D341Med (cell line): ENCODE results near the gene TMEM42.
A peak's percentile ranks its signal among the peaks of the same experiment; 100 is the strongest.
"Not testable (repeated sequence)": the region's sequence is repeated elsewhere in the genome, so short reads cannot be mapped to it uniquely, and the experiment has no call there.

Source experiments
- DNase-seq: peaks from one replicate; pipeline ENCODE4 v3.0.0; 2012; ENCODE audit warnings: low spot score

TMEM42 gene

DNA sequence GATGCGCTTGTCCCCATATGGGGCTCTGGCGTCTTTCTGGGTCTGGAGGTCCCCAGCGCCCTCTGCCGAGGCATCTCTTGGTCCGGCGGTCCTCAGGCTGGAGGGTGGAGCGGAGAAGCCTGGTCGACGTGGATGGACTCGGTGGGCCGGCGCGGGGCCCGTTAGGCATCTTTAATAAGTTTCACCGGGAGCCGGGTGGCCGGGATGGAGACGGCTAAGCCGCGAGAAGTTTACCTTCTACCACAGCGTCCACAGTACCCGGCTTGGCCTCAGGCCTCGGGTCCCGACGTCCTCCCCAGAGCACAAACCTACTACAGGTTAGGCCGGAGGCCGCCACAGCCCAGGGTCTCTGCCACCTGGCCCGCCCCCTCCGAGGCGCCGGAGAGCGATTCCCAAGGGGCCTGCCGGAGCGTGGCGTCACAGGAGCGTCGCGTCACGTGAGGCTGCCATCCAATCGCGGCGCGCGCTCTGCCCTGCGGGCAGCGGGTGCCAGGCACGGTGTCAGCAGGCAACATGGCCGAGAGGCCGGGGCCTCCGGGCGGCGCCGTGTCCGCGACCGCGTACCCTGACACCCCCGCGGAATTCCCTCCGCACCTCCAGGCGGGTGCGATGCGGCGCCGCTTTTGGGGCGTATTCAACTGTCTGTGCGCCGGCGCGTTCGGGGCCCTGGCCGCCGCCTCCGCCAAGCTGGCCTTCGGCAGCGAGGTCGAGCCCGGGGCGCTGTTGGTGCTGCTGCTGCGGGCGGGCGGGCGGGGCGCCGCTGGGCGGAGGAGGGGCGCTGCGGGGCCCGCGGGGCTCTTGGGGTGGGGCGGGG, at the start of gene TMEM42:
Gene TMEM42, plus strand, starts transcription at position 501 of the 814 bp plus-strand sequence. Its CDS starts 13 bp downstream, at position 514.
- DNase-seq, result peak; percentile 99

DNA sequence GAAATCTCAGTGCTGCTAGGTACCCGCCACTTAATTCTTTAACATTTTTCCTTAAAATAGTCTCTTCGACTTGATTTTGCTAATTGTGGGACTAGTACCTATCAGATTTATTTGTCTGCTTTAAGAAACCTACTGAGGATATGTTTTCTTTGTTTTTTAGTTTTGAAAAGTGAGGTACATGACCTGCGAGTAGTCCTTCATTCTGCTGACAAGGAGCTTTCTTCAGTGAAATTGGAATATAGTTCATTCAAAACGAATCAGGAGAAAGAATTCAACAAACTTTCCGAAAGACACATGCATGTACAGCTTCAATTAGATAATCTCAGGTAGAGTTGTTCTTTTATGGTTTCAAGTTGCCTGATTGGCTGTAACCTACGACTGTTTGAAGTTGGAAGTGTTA, 47.0 kb upstream of the TMEM42 start:
- DNase-seq, result no peak

GRCh38 chr3:44816334-44816733, 45.4 kb upstream of the TMEM42 start:
- DNase-seq, result not testable (repeated sequence)

- DNase-seq, result not testable (repeated sequence)
Measured at GRCh38 chr3:44821206-44821605, 40.5 kb upstream of the TMEM42 start.

DNA sequence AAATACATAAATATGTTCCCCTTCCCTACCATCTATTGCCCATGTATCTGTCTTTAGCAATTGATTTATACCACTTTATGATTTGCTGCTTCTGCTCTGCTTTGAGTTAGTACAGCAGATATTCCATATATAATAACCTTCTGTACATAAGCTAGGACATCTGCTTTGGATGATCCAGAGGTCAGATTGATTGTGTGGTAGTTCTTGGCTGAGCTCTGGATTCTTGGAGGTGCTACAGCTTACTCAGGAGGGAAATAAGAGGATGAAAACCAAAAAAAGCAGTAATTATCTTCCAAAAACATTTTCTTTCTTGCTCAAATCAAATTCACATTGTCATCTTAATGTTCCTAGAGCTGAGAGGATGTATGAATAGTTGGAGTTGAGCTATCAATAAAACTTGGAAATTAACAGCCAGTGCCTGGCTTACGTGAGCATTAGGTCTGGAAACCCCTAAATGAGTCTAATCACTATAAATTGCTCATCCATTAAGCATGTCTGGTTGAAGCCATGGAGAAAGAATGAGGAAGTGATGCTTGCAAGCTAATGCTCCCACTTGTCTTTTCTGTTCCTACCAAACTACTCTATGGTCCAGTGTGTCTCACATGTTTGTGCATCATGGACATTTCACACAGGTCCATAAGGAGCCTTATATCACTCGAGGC, 36.3 kb upstream of the TMEM42 start:
- DNase-seq, result no peak

GRCh38 chr3:44827196-44827595, 34.5 kb upstream of the TMEM42 start:
- DNase-seq, result no peak

DNA sequence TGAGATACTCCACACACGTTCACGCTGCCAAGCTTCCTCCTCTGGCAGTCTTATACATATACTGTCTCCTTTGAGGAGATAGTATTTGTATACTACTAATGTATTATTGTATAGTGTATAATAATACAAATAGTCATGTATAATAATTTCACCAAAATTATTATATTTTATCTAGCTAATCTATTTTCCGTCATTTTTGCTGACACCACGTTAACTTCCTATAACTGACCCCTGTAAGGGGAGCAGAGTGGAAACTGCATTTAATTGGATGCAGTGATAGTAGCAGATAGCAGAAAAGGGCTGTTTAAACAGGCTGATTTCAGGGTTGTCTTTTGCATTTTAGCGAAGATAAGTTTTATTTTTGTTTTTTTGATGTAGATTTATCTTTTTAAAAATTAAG, 30.5 kb upstream of the TMEM42 start:
- DNase-seq, result no peak

DNA sequence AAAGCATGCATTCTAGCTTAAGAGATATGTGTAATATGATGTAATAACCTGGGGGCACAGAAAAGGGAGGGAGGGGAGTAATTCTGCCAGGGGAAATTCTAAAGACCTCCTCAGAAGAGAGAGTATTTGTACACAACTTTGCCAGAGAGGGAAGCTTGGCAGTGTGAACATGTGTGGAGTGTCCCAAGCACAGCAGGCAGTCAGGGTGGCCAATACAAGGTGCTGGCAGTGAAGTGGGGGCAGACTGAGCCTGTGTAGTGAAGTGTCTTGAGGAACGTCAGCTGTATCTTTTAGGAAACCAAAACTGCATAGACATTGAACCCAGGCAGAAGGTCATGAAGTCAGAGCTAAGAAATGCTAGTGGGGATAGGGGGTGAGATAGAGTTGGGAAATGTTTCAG, 29.7 kb upstream of the TMEM42 start:
- no peak for DNase-seq

DNA sequence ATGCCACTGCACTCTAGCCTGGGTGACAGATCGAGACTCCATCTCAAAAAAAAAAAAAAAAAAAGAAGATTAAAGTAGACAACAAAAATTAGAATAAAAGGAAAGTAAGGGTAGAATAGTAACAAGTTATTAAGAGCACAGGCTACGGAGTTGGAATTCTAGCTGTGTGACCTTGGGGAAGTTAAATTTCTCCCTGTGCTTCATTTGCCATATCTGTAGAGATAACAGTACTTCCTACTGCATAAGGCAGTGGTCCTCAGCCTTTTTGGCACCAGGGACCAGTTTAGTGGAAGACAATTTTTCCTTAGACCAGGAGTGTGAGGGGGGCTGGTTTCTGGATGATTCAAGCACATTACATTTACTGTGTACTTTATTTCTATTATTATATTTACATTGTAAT, 28.7 kb upstream of the TMEM42 start:
- no peak for DNase-seq

- DNase-seq, result no peak
Measured at GRCh38 chr3:44833394-44833793, 28.3 kb upstream of the TMEM42 start.

GRCh38 chr3:44835684-44836083, 26.0 kb upstream of the TMEM42 start:
- DNase-seq, result no peak

DNA sequence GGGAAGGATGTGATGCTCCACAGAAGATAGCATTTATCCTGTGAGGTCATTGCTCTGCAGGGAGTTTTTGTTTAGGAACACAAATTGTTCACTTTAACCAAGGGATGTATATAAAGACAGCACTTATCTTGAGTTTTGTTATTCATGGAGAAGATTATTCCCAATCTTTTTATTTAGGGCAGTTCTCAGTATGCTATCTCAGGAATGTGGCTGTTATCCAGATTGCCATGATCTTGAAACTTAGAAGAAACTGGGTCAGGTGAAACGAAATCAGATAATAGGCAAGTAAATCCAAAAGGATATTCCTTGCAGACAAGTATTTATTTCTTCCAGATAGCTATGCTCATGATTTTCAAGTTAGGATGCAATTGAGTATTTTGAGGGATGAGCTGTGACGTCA, 19.3 kb upstream of the TMEM42 start:
- DNase-seq, result no peak

DNA sequence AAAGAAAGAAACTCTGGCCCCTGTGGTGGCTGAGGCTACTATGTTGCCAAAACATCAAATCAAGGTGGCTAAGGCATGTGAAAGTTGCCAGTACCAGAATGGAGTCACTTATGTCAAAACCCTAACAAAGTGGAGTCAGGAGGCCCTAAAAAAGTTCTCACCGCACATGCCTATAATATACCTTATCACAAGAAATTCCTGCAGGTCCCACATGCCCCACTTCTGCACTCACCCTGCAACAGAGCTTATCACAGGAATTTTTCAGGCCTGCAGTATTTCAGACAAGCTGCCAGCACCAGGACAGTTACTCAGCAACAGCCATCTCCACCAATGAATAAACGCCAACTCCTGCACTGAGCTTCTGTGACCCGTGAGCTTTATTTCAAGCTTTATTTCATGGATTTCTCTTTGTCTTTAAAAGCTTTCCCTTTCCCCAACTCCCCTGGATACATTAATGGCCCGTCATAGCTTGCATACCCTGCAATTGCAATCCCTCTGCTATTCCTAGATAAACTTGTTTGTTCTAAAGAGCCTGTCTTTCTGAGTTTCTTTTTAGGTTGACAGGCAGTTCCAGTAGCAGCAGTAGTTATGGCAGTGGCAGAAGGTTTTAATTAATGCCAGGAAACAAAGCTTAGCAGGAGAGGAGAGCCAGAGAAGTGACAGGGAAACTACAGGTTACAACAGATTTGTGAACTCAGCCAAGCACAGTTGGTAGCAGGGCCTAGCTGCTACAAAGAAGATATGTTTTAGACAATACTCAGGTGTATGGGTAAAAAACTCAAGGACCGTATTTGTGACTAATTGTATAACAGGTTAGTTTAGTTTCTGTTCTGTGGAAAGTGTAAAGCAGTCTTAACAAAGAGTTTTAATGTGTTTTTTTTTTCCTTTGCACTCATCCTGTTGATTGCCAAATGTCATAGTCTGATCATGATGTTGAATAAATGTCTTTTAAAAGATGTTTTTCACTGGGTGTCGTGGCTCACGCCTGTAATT, 15.9 kb upstream of the TMEM42 start:
- DNase-seq, result no peak

DNA sequence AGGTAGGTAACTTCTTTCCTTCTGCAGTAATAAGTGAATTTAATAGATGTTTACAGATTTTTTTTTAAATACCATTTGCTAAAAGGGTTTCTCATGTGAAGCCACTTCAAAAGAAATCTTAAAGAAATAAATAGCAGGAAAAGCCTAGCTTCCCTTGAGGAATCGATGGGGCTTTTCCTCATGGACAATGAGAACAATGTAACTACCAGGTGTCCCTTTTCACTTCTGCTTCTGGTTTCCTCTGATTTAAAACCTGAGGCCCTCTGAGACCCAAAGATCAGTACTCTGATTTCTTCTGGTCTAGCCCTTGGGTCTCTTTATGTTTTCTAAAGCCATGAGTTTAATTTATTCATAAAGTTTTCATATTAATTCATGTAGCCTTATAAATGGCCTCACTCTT, 13.1 kb upstream of the TMEM42 start:
- DNase-seq, result no peak

GRCh38 chr3:44856663-44857062, 5.0 kb upstream of the TMEM42 start:
- not testable (repeated sequence) for DNase-seq

DNA sequence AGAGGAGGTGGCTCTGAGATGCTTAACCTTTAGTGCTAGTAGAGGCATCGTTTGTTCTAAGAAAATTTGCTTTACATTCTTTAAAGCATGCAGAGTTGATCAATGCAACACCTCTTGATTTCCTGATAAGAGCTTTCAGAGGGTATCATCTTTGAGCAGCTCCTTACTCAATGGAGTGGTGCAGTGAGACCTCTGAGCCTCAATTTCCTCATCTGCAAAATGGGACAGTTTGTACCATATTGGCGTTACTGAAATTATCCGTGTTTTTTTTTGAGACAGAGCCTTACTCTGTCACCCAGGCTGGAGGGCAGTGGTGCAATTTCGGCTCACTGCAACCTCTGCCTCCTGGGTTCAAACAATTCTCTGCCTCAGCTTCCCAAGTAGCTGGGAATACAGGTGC, 1.6 kb upstream of the TMEM42 start:
- DNase-seq, result no peak

GRCh38 chr3:44862226-44862637, 520 bp downstream of the TMEM42 start:
- DNase-seq, result no peak

GRCh38 chr3:44865272-44866035, 3.7 kb downstream of the TMEM42 start:
- DNase-seq, result no peak

- no peak for DNase-seq
Measured at GRCh38 chr3:44867421-44868111, 5.9 kb downstream of the TMEM42 start.

- DNase-seq, result no peak
Measured at GRCh38 chr3:44870375-44871061, 8.8 kb downstream of the TMEM42 start.
